ENCODE data around the gene ASB16.
"Not testable (repeated sequence)": the region's sequence is repeated elsewhere in the genome, so short reads cannot be mapped to it uniquely, and the experiment has no call there.

ASB16 gene

DNA sequence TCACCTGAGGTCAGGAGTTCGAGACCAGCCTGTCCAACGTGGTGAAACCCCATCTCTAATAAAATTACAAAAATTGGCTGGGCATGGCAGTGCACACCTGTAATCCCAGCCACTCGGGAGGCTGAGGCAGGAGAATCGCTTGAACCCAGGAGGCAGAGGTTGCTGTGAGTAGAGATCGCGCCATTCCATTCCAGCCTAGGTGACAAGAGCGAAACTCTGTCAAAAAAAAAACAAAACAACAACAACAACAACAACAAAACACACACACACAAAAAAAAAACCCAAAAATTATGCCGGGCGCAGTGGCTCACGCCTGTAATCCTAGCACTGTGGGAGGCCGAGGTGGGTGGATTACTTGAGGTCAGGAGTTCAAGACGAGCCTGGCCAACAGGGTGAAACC is 39.1 kb upstream of the ASB16 start:
- H3K27ac ChIP-seq (ENCODE audit: insufficient read depth, low read length, poor library complexity, severe bottlenecking); H3K4me1 ChIP-seq (ENCODE audit: control insufficient read depth, insufficient read depth, low read length, poor library complexity, severe bottlenecking); H3K4me3 ChIP-seq (ENCODE audit: insufficient read depth, low read depth, low read length, poor library complexity, severe bottlenecking); H3K36me3 ChIP-seq (ENCODE audit: control insufficient read depth, insufficient read depth, low read length); H3K27me3 ChIP-seq (replicated peaks; ENCODE audit: control insufficient read depth, insufficient read depth, low read length, poor library complexity, severe bottlenecking); H3K9me3 ChIP-seq (ENCODE audit: control insufficient read depth, low read length); DNase-seq: not testable (repeated sequence)

DNA sequence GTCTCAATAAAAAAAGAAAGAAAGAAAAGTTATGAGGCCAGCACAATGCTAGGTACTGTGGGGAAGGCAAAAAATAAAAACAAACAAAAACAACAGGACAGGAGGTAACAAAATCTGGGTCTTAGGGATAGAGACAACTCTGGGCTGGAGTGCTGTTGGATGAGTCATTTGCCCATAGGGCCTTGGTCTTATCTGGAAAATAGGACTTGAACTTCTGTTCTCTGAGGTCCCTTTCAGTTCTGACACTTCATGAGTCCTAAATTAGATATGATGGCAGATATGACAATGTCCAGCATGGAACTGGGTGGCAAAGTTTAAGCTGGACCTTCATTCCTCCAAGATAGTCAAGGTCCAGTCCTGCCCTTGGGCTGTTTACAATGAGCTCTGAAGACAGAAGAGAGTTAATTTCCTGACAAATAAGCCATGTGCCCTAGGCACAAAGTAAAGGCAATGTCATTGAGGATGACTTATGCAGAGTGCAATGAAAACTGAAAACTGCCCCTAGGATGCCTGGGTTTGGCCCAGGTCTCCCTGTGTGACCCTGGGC is 38.2 kb upstream of the ASB16 start:
- no peak overlapping the region for H3K27ac ChIP-seq (ENCODE audit: insufficient read depth, low read length, poor library complexity, severe bottlenecking)
- no peaks in the 10 kb centered on the region for H3K36me3 ChIP-seq (ENCODE audit: control insufficient read depth, insufficient read depth, low read length)
- no peak for DNase-seq
- no peaks in the 10 kb centered on the region for H3K9me3 ChIP-seq (ENCODE audit: control insufficient read depth, low read length)
- no peaks in the 10 kb centered on the region for H3K4me1 ChIP-seq (ENCODE audit: control insufficient read depth, insufficient read depth, low read length, poor library complexity, severe bottlenecking)
- no peak overlapping the region for H3K4me3 ChIP-seq (ENCODE audit: insufficient read depth, low read depth, low read length, poor library complexity, severe bottlenecking)
- H3K27me3 ChIP-seq (replicated peaks; ENCODE audit: control insufficient read depth, insufficient read depth, low read length, poor library complexity, severe bottlenecking) = no peaks in the 10 kb centered on the region

DNA sequence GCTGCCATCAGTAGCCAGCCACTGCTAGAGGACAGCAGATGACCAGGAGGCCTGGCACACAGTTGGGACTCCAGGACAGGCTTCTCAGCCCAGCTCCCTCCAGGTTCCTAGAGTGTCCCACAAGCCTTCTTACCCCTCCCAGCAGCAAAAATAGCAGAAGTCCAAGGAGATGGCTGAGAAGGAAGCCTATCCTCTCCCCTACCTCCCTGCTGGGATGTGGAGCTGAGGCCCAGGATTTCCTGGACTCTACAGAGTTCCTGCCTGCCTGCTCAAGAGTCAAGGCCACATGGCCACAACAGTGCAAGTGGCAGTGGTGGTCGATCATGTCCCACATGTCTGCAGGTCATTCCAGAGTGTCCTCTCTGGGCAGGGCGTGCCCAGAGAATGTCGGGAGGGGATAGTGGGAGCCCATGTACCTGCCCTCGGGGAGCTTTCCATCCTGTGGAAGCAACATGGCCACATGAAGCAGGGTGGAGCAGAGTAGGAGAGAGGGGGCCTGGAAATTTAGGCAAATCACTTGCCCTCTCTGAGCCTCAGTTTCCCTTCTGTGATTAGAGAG is 36.5 kb upstream of the ASB16 start:
- no peak for DNase-seq
- H3K36me3 ChIP-seq (ENCODE audit: control insufficient read depth, insufficient read depth, low read length) = no peaks in the 10 kb centered on the region
- H3K4me3 ChIP-seq (ENCODE audit: insufficient read depth, low read depth, low read length, poor library complexity, severe bottlenecking) = no peak overlapping the region
- H3K9me3 ChIP-seq (ENCODE audit: control insufficient read depth, low read length) = no peaks in the 10 kb centered on the region
- peaks cover 4% of the 10 kb centered on the region for H3K27me3 ChIP-seq (replicated peaks; ENCODE audit: control insufficient read depth, insufficient read depth, low read length, poor library complexity, severe bottlenecking)
- no peaks in the 10 kb centered on the region for H3K4me1 ChIP-seq (ENCODE audit: control insufficient read depth, insufficient read depth, low read length, poor library complexity, severe bottlenecking)
- no peak overlapping the region for H3K27ac ChIP-seq (ENCODE audit: insufficient read depth, low read length, poor library complexity, severe bottlenecking)

DNA sequence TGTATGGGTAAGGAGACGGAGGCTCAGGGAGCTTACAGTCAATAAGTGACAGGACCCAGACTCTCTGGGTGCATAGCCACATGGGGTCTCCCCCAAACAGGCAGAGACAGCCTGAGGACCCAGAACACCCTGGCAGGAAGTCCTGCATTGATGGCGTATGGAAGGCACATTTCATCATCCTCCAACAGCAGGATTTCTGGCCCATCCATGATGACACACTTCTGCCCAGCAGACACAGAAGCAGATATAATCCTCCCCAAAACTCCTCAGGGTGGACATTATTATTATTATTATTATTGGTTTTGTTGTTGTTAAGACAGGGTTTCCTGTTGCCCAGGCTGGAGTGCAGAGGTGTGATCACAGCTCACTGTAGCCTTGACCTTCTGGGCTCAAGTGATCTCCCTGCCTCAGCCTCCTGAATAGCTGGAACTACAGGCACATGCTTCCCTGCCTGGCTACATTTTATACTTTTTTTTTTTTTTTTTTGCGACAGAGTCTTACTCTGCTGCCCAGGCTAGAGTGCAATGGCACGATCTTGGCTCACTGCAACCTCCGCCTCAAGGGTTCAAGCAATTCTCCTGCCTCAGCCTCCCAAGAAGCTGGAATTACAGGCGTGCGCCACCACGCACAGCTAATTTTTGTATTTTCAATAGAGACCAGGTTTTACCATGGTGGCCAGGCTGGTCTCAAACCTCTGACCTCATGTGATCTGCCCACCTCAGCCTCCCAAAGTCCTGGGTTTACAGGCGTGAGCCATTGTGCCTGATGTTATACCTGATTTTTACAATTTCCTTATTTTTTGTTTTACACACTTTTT is 35.5 kb upstream of the ASB16 start:
- Histone ChIP-seq H3K27me3 (replicated peaks; ENCODE audit: control insufficient read depth, insufficient read depth, low read length, poor library complexity, severe bottlenecking) (peaks cover 4% of the 10 kb centered on the region), H3K27ac (ENCODE audit: insufficient read depth, low read length, poor library complexity, severe bottlenecking) (no peak overlapping the region), H3K36me3 (ENCODE audit: control insufficient read depth, insufficient read depth, low read length) (no peaks in the 10 kb centered on the region), H3K4me1 (ENCODE audit: control insufficient read depth, insufficient read depth, low read length, poor library complexity, severe bottlenecking) (no peaks in the 10 kb centered on the region), H3K9me3 (ENCODE audit: control insufficient read depth, low read length) (no peaks in the 10 kb centered on the region), H3K4me3 (ENCODE audit: insufficient read depth, low read depth, low read length, poor library complexity, severe bottlenecking) (no peak overlapping the region)
- no peak for DNase-seq

DNA sequence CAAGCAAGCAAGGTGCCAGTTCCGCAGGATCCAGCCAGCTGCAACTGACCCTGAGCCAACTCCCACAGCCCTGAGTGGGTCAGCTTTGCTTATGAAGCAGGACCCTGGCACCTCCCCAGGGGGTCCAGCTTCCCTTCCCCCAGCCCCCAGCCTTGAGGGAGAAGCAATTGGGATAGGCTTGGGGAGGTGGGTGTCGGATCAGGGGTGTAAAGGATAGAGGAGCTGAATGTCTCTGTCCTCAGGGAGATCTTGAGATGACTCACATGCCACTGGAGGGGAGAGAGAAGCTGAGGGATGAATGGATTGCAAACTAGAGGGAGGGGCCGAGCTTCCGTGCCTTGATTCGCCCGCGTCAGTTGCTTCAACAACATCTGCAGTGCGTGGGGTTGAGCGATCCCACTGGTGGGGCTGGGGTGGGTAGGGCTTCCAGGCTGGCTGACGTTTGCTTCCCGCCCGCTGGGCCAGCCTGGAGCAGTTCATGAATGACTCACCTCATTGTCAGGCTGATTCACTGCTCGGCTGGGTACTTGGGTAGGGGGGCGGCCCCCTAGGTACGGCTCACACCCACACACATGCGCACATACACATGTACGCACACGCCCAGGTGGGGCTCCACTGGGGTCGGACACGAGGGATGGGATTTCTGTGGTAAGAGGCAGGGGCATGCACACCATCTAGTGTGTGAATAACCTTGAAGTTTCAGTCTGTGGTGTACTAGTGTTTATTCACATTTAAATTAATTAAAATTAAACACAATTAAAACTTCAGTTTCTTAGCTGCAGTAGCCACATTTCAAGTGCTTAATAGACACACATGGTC is 32.4 kb upstream of the ASB16 start:
- H3K36me3 ChIP-seq (ENCODE audit: control insufficient read depth, insufficient read depth, low read length) = no peaks in the 10 kb centered on the region
- no peak overlapping the region for H3K4me3 ChIP-seq (ENCODE audit: insufficient read depth, low read depth, low read length, poor library complexity, severe bottlenecking)
- peak in 2 of 3 donors; percentile 28 to 49 for DNase-seq
- H3K27me3 ChIP-seq (replicated peaks; ENCODE audit: control insufficient read depth, insufficient read depth, low read length, poor library complexity, severe bottlenecking) = peaks cover 4% of the 10 kb centered on the region
- H3K9me3 ChIP-seq (ENCODE audit: control insufficient read depth, low read length) = no peaks in the 10 kb centered on the region
- no peak overlapping the region for H3K27ac ChIP-seq (ENCODE audit: insufficient read depth, low read length, poor library complexity, severe bottlenecking)
- no peaks in the 10 kb centered on the region for H3K4me1 ChIP-seq (ENCODE audit: control insufficient read depth, insufficient read depth, low read length, poor library complexity, severe bottlenecking)

DNA sequence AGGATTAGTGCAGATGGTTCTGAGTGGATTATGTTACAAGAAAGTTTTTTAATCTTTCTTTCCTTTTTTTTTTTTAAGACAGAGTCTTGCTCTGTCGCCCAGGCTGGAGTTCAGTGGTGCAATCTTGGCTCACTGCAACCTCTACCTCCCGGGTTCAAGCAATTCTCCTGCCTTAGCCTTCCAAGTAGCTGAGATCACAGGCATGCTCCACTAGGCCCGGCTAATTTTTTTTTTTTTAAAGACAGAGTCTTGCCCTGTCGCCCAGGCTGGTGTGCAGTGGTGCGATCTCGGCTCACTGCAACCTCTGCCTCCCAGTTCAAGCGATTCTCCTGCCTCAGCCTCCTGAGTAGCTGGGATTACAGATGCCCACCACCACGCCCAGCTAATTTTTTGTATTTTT is 26.6 kb upstream of the ASB16 start:
- not testable (repeated sequence) for H3K4me1 ChIP-seq (ENCODE audit: control insufficient read depth, insufficient read depth, low read length, poor library complexity, severe bottlenecking); H3K4me3 ChIP-seq (ENCODE audit: insufficient read depth, low read depth, low read length, poor library complexity, severe bottlenecking); H3K9me3 ChIP-seq (ENCODE audit: control insufficient read depth, low read length); H3K27me3 ChIP-seq (replicated peaks; ENCODE audit: control insufficient read depth, insufficient read depth, low read length, poor library complexity, severe bottlenecking); DNase-seq; H3K36me3 ChIP-seq (ENCODE audit: control insufficient read depth, insufficient read depth, low read length); H3K27ac ChIP-seq (ENCODE audit: insufficient read depth, low read length, poor library complexity, severe bottlenecking)

DNA sequence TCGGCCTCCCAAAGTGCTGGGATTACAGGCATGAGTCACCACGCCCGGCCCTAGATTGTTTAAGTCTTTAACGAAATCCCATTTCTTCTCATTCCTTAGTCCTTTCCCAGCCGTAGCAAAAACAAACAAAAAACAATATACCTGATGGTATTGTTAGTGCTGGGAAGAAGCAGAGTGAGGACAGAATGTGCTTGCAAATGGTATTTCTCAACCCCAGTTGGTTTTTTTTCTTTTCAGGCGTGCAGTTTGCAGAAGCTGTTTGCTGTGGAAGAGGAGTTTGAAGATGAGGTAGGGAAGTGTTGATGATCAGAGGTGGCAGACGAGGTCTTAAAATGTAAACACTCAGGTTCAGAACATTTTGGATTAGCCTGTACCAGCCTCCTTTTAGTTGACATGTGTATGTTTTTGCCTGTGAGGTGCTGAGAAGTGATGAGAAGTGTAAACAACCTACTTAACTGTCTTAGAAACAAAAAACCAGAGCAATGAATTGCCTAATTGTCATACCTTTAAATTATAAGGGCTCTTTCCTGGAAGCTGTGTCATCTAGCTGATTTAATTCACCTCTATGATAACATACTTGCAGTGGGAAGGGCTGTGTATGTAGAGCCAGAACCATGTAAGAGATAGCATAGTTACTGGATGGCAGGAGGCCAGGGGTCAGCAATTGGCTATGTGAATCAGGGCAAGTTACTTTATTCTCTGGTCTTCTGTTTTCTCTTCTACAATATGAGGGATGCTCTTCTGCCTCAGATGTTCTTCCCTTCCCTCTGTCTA is 25.4 kb upstream of the ASB16 start:
- no peak overlapping the region for H3K27ac ChIP-seq (ENCODE audit: insufficient read depth, low read length, poor library complexity, severe bottlenecking)
- H3K9me3 ChIP-seq (ENCODE audit: control insufficient read depth, low read length) = no peaks in the 10 kb centered on the region
- H3K27me3 ChIP-seq (replicated peaks; ENCODE audit: control insufficient read depth, insufficient read depth, low read length, poor library complexity, severe bottlenecking) = no peaks in the 10 kb centered on the region
- DNase-seq = no peak
- no peaks in the 10 kb centered on the region for H3K4me1 ChIP-seq (ENCODE audit: control insufficient read depth, insufficient read depth, low read length, poor library complexity, severe bottlenecking)
- no peaks in the 10 kb centered on the region for H3K36me3 ChIP-seq (ENCODE audit: control insufficient read depth, insufficient read depth, low read length)
- no peak overlapping the region for H3K4me3 ChIP-seq (ENCODE audit: insufficient read depth, low read depth, low read length, poor library complexity, severe bottlenecking)

GRCh38 chr17:44146375-44147346 is 23.8 kb upstream of the ASB16 start:
- Histone ChIP-seq H3K36me3 (ENCODE audit: control insufficient read depth, insufficient read depth, low read length) (no peaks in the 10 kb centered on the region), H3K9me3 (ENCODE audit: control insufficient read depth, low read length) (no peaks in the 10 kb centered on the region)
- DNase-seq = no peak

DNA sequence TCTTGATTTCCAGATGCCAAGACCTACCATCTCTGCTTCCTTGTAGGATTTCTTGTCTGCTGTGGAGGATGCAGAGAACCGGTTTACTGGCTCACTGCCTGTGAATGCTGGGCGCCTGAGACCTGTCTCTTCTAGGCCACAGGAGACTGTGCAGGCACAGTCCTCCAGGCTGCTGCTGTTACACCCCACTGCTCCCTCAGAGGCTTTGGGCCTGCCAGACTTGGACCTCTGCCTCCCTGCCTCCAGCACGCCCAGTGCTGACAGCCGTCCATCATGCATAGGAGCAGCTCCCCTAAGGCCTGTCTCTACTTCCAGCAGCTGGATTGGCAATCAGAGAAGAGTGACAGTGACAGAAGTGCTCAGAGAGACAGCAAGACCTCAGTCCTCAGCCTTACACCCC is 22.7 kb upstream of the ASB16 start:
- no peak overlapping the region for H3K27ac ChIP-seq (ENCODE audit: insufficient read depth, low read length, poor library complexity, severe bottlenecking)
- H3K4me1 ChIP-seq (ENCODE audit: control insufficient read depth, insufficient read depth, low read length, poor library complexity, severe bottlenecking) = no peaks in the 10 kb centered on the region
- no peak overlapping the region for H3K4me3 ChIP-seq (ENCODE audit: insufficient read depth, low read depth, low read length, poor library complexity, severe bottlenecking)
- no peaks in the 10 kb centered on the region for H3K27me3 ChIP-seq (replicated peaks; ENCODE audit: control insufficient read depth, insufficient read depth, low read length, poor library complexity, severe bottlenecking)
- no peaks in the 10 kb centered on the region for H3K36me3 ChIP-seq (ENCODE audit: control insufficient read depth, insufficient read depth, low read length)
- DNase-seq = no peak
- no peaks in the 10 kb centered on the region for H3K9me3 ChIP-seq (ENCODE audit: control insufficient read depth, low read length)

More at GRCh38 chr17:44146375-44147346, 23.8 kb upstream of the ASB16 start:
- Histone ChIP-seq H3K27me3 (replicated peaks; ENCODE audit: control insufficient read depth, insufficient read depth, low read length, poor library complexity, severe bottlenecking) (no peaks in the 10 kb centered on the region), H3K4me3 (ENCODE audit: insufficient read depth, low read depth, low read length, poor library complexity, severe bottlenecking) (no peak overlapping the region), H3K27ac (ENCODE audit: insufficient read depth, low read length, poor library complexity, severe bottlenecking) (no peak overlapping the region), H3K4me1 (ENCODE audit: control insufficient read depth, insufficient read depth, low read length, poor library complexity, severe bottlenecking) (no peaks in the 10 kb centered on the region)
